Panc1 (cell line): ENCODE data around the gene AP3D1. TPM values are rescaled to one million over a fixed set of nuclear protein-coding genes. Genes with fewer than 3 reads are reported as not detected.

ENCODE experiments used
- ATAC-seq: fragments of 200-7000 bp; cut with Tn5 transposase; 2 replicates; pipeline ENCODE4 v1.9.1; 2020; ENCODE audit warnings: mild to moderate bottlenecking, moderate library complexity
- BruUV-seq: library from RNA; stranded (reverse); fragments of 400-500 nt; replicated peaks from 2 replicates; lab custom pipeline; 2021; lab: Mats Ljungman, UMichigan
- CTCF ChIA-PET: fragments of 300-600 bp; sonication (Branson Sonifier 250); formaldehyde crosslinking; loops from one replicate; lab custom pipeline; 2022; ENCODE audit warnings: antibody characterized with exemption; lab: Charles Lee
- POLR2A ChIA-PET: fragments of 300-600 bp; sonication (Branson Sonifier 250); formaldehyde crosslinking; loops from one replicate; lab custom pipeline; 2022; ENCODE audit warnings: antibody characterized with exemption; lab: Charles Lee
- DNase-seq: peaks from one replicate; pipeline ENCODE4 v3.0.0-alpha.2; 2010; ENCODE audit warnings: low read depth, low spot score
- H3K27ac ChIP-seq: 2 replicates; pipeline ENCODE4 v1.5.1; 2011; ENCODE audit warnings: mild to moderate bottlenecking, low read length, inconsistent platforms
- H3K27me3 ChIP-seq: fragments of 200-500 bp; sonication (Bioruptor generic); 2 replicates; pipeline ENCODE4 v1.6.0; 2014; ENCODE audit warnings: low read length, inconsistent platforms; ENCODE audit not compliant: control insufficient read depth, insufficient read depth
- H3K36me3 ChIP-seq: fragments of 200-500 bp; sonication (Bioruptor generic); 2 replicates; pipeline ENCODE4 v1.5.1; 2014; ENCODE audit warnings: inconsistent platforms, mild to moderate bottlenecking, low read length, moderate library complexity; ENCODE audit not compliant: control insufficient read depth, insufficient read depth
- H3K4me1 ChIP-seq: 2 replicates; pipeline ENCODE4 v1.5.1; 2011; ENCODE audit warnings: inconsistent platforms, mild to moderate bottlenecking, low read length, moderate library complexity; ENCODE audit not compliant: control insufficient read depth, insufficient read depth
- H3K4me3 ChIP-seq, 2 experiments: 2 replicates each; pipeline ENCODE4 v1.5.1; 2011 to 2012; ENCODE audit warnings: low read depth in 2 of 2, low read length in 2 of 2, mild to moderate bottlenecking in 2 of 2, inconsistent platforms in 1 of 2, moderate library complexity in 1 of 2
- H3K9me3 ChIP-seq: fragments of 200-500 bp; sonication (Bioruptor generic); 2 replicates; pipeline ENCODE4 v1.5.1; 2014; ENCODE audit warnings: low read depth, mild to moderate bottlenecking, inconsistent platforms, low read length, moderate library complexity; ENCODE audit not compliant: control insufficient read depth, insufficient read depth
- CTCF ChIP-seq: fragments of 450-650 bp; IDR thresholded peaks from 2 replicates; pipeline ENCODE4 v1.5.1; 2017; ENCODE audit warnings: mild to moderate bottlenecking
- POLR2AphosphoS5 ChIP-seq: IDR thresholded peaks from 2 replicates; pipeline ENCODE4 v1.6.1; 2012; ENCODE audit warnings: mild to moderate bottlenecking, low read depth, low read length, moderate library complexity
- REST ChIP-seq, 2 experiments: IDR thresholded peaks; 2 replicates each; pipeline ENCODE4 v1.6.1; 2011 to 2012; ENCODE audit warnings: low read depth in 2 of 2, control low read depth in 1 of 2, low read length in 1 of 2, mild to moderate bottlenecking in 1 of 2, moderate library complexity in 1 of 2; ENCODE audit not compliant: insufficient read depth in 1 of 2
- SIN3A ChIP-seq: IDR thresholded peaks from 2 replicates; pipeline ENCODE4 v1.6.1; 2012; ENCODE audit warnings: low read depth, mild to moderate bottlenecking, low read length, moderate library complexity, borderline replicate concordance; ENCODE audit not compliant: insufficient read depth
- TCF7L2 ChIP-seq: IDR thresholded peaks from 2 replicates; pipeline ENCODE4 v1.6.1; 2011; ENCODE audit warnings: mild to moderate bottlenecking, low read depth, low read length, inconsistent platforms
- in situ Hi-C: cut with HindIII; loops from 2 replicates; pipeline ENCODE4 v1.10.0; 2016; ENCODE audit warnings: low sequenced_read_pairs, low pct_unique_long_range_greater_than_20kb
- intact Hi-C: fragments of 100-400 bp; cut with micrococcal nuclease; formaldehyde crosslinking; loops from one replicate; pipeline ENCODE4 v1.10.0; 2022; ENCODE audit not compliant: unreplicated experiment
- total RNA-seq: library from RNA; stranded (reverse); gene quantifications from one replicate; pipeline ENCODE4 v1.2.1, GENCODE V29; 2021; ENCODE audit not compliant: unreplicated experiment

The AP3D1 gene
- total RNA-seq, 1 experiment from 2014 or later = 167 TPM

GRCh38 chr19:2099054-2099501, 52.3 kb downstream of the AP3D1 start:
- no peaks in the 10 kb centered on the region for H3K27me3 ChIP-seq
- TF ChIP-seq TCF7L2 (no peak), REST (IDR thresholded peaks at IDR 0.05; ENCODE audit: insufficient read depth in 1 of 2, low read depth in 2 of 2, low read length in 1 of 2) (no peak), CTCF (no peak), SIN3A (no peak), POLR2AphosphoS5 (no peak)
- H3K4me1 ChIP-seq = 0 out of 2 replicates have a peak, but pooled peaks cover 3% of the 10 kb centered on the region
- no peak overlapping the region for H3K27ac ChIP-seq
- CTCF ChIA-PET = no interaction called here
- DNase-seq (no peak), ATAC-seq (no peak)
- H3K4me3 ChIP-seq = no peak overlapping the region
- POLR2A ChIA-PET = no interaction called here
- no peaks in the 10 kb centered on the region for H3K9me3 ChIP-seq
- intact Hi-C loops (no loop called here), in situ Hi-C loops (no loop called here)
- BruUV-seq = no TSS peak
- H3K36me3 ChIP-seq = no peaks in the 10 kb centered on the region; the same call in 1 of the 2 replicates

- POLR2A ChIA-PET = no interaction called here
Observed at GRCh38 chr19:2097886-2098327, 53.5 kb downstream of the AP3D1 start.

More at GRCh38 chr19:2097886-2098327, 53.5 kb downstream of the AP3D1 start:
- in situ Hi-C loops (no loop called here), intact Hi-C loops (loop anchor here (2.0 kb wide), 1 partner anchor 21 kb away; no protein-coding TSS in a partner anchor)
- no peak overlapping the region for H3K4me3 ChIP-seq
- TF ChIP-seq SIN3A (no peak), TCF7L2 (no peak), REST (IDR thresholded peaks at IDR 0.05; ENCODE audit: insufficient read depth in 1 of 2, low read depth in 2 of 2, low read length in 1 of 2) (no peak), POLR2AphosphoS5 (no peak; the same call in 1 of the 2 replicates), CTCF (no peak)
- no peaks in the 10 kb centered on the region for H3K9me3 ChIP-seq
- H3K36me3 ChIP-seq = no peaks in the 10 kb centered on the region; the same call in 1 of the 2 replicates
- H3K27ac ChIP-seq = no peak overlapping the region
- ATAC-seq (no peak), DNase-seq (no peak)
- CTCF ChIA-PET = no interaction called here
- BruUV-seq = no TSS peak
- H3K27me3 ChIP-seq = no peaks in the 10 kb centered on the region
- 0 out of 2 replicates have a peak, but pooled peaks cover 3% of the 10 kb centered on the region for H3K4me1 ChIP-seq
